Measurements from ENCODE around the gene GPATCH2L. TPM values are rescaled to one million over a fixed set of nuclear protein-coding genes. Genes with fewer than 3 reads are reported as not detected.

GPATCH2L gene
- total RNA-seq, 1 donor from 2014 or later: 78.8 TPM

- Mint-ChIP-seq H3K4me3 (ENCODE audit: unreplicated experiment) (no peak overlapping the region), H3K27me3 (ENCODE audit: unreplicated experiment) (no peaks in the 10 kb centered on the region)
These were observed 104.8 kb downstream of the GPATCH2L start for GRCh38 chr14:76256545-76256944.

GRCh38 chr14:76257111-76257803 is 105.5 kb downstream of the GPATCH2L start:
- Mint-ChIP-seq H3K36me3 (ENCODE audit: low read depth, unreplicated experiment) (no peaks in the 10 kb centered on the region), H3K4me1 (ENCODE audit: unreplicated experiment) (no peaks in the 10 kb centered on the region), H3K27me3 (ENCODE audit: unreplicated experiment) (no peaks in the 10 kb centered on the region), H3K9me3 (ENCODE audit: unreplicated experiment) (no peaks in the 10 kb centered on the region), H3K4me3 (ENCODE audit: unreplicated experiment) (no peak overlapping the region), H3K27ac (ENCODE audit: unreplicated experiment) (no peak overlapping the region)
- no peak for DNase-seq (ENCODE audit: low spot score)
- TF ChIP-seq CTCF (IDR thresholded peaks at IDR 0.05; ENCODE audit: unreplicated experiment): no peak

More at GRCh38 chr14:76256545-76256944, 104.8 kb downstream of the GPATCH2L start:
- Mint-ChIP-seq H3K4me1 (ENCODE audit: unreplicated experiment) (no peaks in the 10 kb centered on the region), H3K27ac (ENCODE audit: unreplicated experiment) (no peak overlapping the region), H3K9me3 (ENCODE audit: unreplicated experiment) (no peaks in the 10 kb centered on the region), H3K36me3 (ENCODE audit: low read depth, unreplicated experiment) (no peaks in the 10 kb centered on the region)
- no peak for DNase-seq (ENCODE audit: low spot score)
- no peak for TF ChIP-seq CTCF (IDR thresholded peaks at IDR 0.05; ENCODE audit: unreplicated experiment)

GRCh38 chr14:76257842-76258397 is 106.2 kb downstream of the GPATCH2L start:
- H3K27me3 Mint-ChIP-seq (ENCODE audit: unreplicated experiment): no peaks in the 10 kb centered on the region
- H3K36me3 Mint-ChIP-seq (ENCODE audit: low read depth, unreplicated experiment): no peaks in the 10 kb centered on the region
- TF ChIP-seq CTCF (IDR thresholded peaks at IDR 0.05; ENCODE audit: unreplicated experiment): no peak
- no peaks in the 10 kb centered on the region for H3K9me3 Mint-ChIP-seq (ENCODE audit: unreplicated experiment)
- no peak for DNase-seq (ENCODE audit: low spot score)
- no peak overlapping the region for H3K4me3 Mint-ChIP-seq (ENCODE audit: unreplicated experiment)
- H3K4me1 Mint-ChIP-seq (ENCODE audit: unreplicated experiment): no peaks in the 10 kb centered on the region
- no peak overlapping the region for H3K27ac Mint-ChIP-seq (ENCODE audit: unreplicated experiment)

- Mint-ChIP-seq H3K27me3 (ENCODE audit: unreplicated experiment) (peaks cover 2% of the 10 kb centered on the region), H3K36me3 (ENCODE audit: low read depth, unreplicated experiment) (no peaks in the 10 kb centered on the region), H3K4me1 (ENCODE audit: unreplicated experiment) (no peaks in the 10 kb centered on the region), H3K9me3 (ENCODE audit: unreplicated experiment) (no peaks in the 10 kb centered on the region), H3K27ac (ENCODE audit: unreplicated experiment) (no peak overlapping the region), H3K4me3 (ENCODE audit: unreplicated experiment) (no peak overlapping the region)
- TF ChIP-seq CTCF (IDR thresholded peaks at IDR 0.05; ENCODE audit: unreplicated experiment): no peak
- DNase-seq (ENCODE audit: low spot score): no peak
These were observed 107.5 kb downstream of the GPATCH2L start for GRCh38 chr14:76259029-76259735.

DNA sequence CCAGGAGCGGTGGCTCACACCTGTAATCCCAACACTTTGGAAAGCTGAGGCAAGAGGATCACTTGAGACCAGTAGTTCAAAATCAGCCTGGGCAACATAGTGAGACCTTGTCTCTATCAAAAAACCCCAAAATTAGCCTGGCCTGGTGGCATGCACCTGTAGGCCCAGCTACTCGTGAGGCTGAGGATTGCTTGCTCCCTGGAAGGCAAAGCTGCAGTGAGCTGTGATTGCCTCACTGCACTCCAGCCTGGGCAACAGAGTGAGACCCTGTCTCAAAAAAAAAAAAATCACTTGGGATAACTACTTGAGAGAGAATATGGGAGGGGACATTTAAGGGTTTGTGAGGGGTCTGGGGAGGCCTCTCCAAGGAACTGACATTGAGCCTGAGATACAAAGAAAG is 109.0 kb downstream of the GPATCH2L start:
- DNase-seq (ENCODE audit: low spot score): no peak
- no peak overlapping the region for H3K4me3 Mint-ChIP-seq (ENCODE audit: unreplicated experiment)
- no peak for TF ChIP-seq CTCF (IDR thresholded peaks at IDR 0.05; ENCODE audit: unreplicated experiment)
- no peaks in the 10 kb centered on the region for H3K4me1 Mint-ChIP-seq (ENCODE audit: unreplicated experiment)
- H3K9me3 Mint-ChIP-seq (ENCODE audit: unreplicated experiment): no peaks in the 10 kb centered on the region
- H3K27ac Mint-ChIP-seq (ENCODE audit: unreplicated experiment): no peak overlapping the region
- H3K27me3 Mint-ChIP-seq (ENCODE audit: unreplicated experiment): peaks cover 2% of the 10 kb centered on the region
- H3K36me3 Mint-ChIP-seq (ENCODE audit: low read depth, unreplicated experiment): no peaks in the 10 kb centered on the region
